Measurements from ENCODE around the gene CDC16.
"Not testable (repeated sequence)": the region's sequence is repeated elsewhere in the genome, so short reads cannot be mapped to it uniquely, and the experiment has no call there.

CDC16 gene, protein sequence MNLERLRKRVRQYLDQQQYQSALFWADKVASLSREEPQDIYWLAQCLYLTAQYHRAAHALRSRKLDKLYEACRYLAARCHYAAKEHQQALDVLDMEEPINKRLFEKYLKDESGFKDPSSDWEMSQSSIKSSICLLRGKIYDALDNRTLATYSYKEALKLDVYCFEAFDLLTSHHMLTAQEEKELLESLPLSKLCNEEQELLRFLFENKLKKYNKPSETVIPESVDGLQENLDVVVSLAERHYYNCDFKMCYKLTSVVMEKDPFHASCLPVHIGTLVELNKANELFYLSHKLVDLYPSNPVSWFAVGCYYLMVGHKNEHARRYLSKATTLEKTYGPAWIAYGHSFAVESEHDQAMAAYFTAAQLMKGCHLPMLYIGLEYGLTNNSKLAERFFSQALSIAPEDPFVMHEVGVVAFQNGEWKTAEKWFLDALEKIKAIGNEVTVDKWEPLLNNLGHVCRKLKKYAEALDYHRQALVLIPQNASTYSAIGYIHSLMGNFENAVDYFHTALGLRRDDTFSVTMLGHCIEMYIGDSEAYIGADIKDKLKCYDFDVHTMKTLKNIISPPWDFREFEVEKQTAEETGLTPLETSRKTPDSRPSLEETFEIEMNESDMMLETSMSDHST

DNA sequence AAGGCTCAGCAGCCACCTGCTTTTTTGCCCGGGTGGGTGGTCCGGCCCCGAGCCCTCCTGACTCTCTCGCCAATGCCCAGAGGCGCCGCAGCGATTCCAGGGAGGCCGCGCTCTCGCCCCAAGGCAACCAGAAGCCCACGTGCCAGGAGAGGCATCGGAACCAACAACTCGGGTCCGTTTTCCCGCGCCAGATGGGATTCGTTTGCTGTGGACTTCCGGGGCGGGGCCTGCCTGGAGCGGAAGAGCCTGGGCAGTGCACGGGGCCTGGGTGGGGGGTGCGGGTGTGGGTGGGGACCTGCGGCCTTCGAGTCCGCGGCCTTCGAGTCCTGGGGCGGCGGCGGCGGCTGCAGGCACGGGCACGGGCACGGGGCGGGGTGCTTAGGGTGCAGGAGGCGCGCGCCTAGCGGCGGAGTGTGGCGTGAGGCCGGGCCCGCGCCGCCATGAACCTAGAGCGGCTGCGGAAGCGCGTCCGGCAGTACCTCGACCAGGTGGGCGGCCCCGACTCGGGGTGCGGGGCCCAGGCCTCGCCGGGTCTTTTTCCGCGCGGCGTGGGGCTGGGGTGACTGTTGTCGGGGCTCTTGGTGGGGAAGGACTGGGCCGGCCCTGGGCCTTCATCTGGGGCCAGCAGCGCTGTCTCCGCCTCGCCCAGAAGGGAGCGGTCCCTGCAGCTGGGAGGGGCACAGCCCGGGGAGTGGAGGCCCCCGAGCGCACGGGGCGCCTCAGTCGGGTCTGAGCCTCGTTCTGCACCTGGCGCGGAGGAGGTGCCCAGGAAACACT lies at the start of gene CDC16:
TSS of gene CDC16 (plus strand) at position 253 of the 777 bp plus-strand sequence. CDS start at position 441, 188 bp downstream.
- H3K4me3 Mint-ChIP-seq: peak within 1 kb of the TSS; percentile 88 to 93
- H3K9me3 Mint-ChIP-seq: no peaks in the 10 kb centered on the region
- H3K4me1 Mint-ChIP-seq: peaks cover 40% of the 10 kb centered on the region
- DNase-seq (peak; percentile 81 to 91), ATAC-seq (peak; percentile 95)
- H3K27ac Mint-ChIP-seq: peak within 1 kb of the TSS; percentile 93 to 95
- no peaks in the 10 kb centered on the region for H3K27me3 Mint-ChIP-seq

DNA sequence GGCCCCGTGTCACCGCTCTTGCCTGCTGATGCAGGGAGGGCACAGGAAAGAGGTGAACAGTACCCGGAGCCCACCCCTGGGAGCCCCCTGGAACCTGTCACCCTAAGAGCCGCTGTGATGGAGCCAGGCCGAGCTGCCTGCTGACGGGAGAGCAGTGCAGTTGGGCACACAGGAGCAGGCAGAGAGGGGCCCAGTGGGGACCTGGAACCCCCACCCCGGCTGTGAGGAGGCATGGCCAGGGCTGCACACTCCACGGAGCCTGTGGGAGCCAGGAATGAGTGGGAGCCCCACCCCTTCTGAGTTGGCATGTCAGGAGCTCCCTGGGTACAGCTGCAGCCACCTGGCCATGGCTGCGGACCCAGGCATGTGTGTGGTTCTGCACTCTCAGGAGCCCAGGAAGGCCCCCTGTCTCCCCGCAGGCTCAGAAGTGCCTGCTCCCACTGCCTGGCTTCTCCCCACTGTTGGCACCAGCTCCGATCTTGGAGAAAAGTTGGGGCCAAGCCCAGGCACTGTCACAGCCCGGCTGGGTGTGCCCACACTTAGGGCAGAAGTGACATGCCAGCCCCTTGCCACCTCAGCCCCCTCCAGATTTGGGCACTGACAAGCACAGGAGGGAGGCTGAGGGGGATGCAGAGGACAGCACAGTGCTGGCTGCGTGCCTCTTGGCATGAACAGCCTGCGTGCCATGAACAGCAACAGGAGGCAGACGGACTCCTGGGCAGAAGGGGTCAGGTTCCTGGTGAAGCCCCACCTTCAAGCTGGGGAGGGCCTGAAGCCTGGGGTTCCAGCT lies 49.3 kb upstream of the CDC16 start:
- Mint-ChIP-seq H3K27ac (no peak overlapping the region), H3K9me3 (peaks cover 5 to 26% of the 10 kb centered on the region in 2 donors), H3K27me3 (no peaks in the 10 kb centered on the region), H3K4me1 (peaks cover 19% of the 10 kb centered on the region), H3K4me3 (no peak overlapping the region)
- ATAC-seq: no peak
- DNase-seq: no peak

DNA sequence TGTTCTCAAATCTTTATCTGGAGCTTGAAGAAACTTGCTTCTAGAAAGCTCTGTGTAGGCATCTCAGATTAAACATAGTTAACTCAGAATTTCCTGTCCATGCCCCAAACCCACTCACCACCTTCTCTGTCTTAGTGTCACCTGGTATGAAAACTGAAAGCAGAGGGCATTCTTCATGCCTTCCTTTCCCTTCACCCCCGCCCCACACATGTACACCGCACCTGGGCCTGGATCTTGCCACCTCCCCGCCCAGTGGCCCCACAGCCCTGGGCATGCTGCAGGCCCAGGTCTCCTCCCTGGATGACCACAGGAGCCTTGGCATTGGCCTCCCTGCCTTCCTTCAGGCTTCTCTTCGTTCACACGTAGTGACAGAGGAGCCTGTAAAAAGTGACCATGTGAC lies 39.8 kb upstream of the CDC16 start:
- H3K9me3 Mint-ChIP-seq: peaks cover 5 to 12% of the 10 kb centered on the region in 2 donors
- peaks cover 16% of the 10 kb centered on the region for H3K4me1 Mint-ChIP-seq
- peak overlapping the region in 1 of 2 donors; percentile 7 for H3K4me3 Mint-ChIP-seq
- DNase-seq: peak in 1 of 2 donors; percentile 26
- peak; percentile 89 for ATAC-seq
- H3K27me3 Mint-ChIP-seq: no peaks in the 10 kb centered on the region
- peak overlapping the region; percentile 7 to 65 for H3K27ac Mint-ChIP-seq

DNA sequence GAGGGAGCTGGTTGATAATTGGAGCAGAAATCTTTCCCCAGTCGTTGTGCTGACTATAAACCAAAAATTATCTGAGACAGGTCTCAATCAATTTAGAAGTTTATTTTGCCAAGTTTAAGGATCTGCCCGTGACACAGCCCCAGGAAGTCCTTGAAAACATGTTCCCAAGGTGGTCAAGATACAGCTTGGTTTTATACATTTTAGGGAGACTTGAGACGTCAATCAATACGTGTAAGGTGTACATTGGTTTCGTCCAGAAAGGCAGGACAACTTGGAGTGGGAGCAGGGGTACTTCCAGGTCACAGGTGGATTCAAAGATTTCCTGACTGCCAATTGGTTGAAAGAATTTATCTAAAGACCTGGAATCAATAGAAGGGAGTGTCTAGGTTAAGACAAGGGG lies 38.1 kb upstream of the CDC16 start:
- H3K4me3 Mint-ChIP-seq: no peak overlapping the region
- no peak for ATAC-seq
- no peak for DNase-seq
- no peaks in the 10 kb centered on the region for H3K9me3 Mint-ChIP-seq
- no peak overlapping the region for H3K27ac Mint-ChIP-seq
- no peaks in the 10 kb centered on the region for H3K27me3 Mint-ChIP-seq
- peaks cover 16% of the 10 kb centered on the region for H3K4me1 Mint-ChIP-seq

DNA sequence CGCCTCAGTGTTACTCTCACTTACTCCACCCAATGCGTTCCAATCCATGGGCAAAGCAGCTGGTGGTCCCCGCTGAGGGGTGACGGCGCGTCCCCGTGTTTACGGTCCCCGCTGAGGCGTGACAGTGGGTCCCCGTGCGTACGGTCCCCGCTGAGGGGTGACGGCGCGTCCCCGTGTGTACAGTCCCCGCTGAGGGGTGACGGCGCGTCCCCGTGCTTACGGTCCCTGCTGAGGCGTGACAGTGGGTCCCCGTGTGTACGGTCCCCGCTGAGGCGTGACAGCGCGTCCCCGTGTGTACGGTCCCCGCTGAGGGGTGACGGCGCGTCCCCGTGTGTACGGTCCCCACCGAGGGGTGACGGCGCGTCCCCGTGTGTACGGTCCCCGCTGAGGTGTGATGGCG lies 36.1 kb upstream of the CDC16 start:
- Mint-ChIP-seq H3K4me1 (peaks cover 28% of the 10 kb centered on the region), H3K9me3 (no peaks in the 10 kb centered on the region), H3K27me3 (no peaks in the 10 kb centered on the region), H3K4me3 (no peak overlapping the region), H3K27ac (no peak overlapping the region)
- DNase-seq (no peak), ATAC-seq (no peak)

DNA sequence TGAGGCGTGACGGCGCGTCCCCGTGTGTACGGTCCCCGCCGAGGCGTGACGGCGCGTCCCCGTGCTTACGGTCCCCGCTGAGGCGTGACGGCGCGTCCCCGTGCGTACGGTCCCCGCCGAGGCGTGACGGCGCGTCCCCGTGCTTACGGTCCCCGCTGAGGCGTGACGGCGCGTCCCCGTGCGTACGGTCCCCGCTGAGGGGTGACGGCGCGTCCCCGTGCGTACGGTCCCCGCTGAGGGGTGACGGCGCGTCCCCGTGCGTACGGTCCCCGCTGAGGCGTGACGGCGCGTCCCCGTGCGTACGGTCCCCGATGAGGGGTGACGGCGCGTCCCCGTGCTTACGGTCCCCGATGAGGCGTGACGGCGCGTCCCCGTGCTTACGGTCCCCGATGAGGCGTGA lies 35.2 kb upstream of the CDC16 start:
- DNase-seq, H3K27ac Mint-ChIP-seq, H3K9me3 Mint-ChIP-seq, ATAC-seq, H3K27me3 Mint-ChIP-seq, H3K4me3 Mint-ChIP-seq: not testable (repeated sequence)
- H3K4me1 Mint-ChIP-seq: peaks cover 30% of the 10 kb centered on the region

DNA sequence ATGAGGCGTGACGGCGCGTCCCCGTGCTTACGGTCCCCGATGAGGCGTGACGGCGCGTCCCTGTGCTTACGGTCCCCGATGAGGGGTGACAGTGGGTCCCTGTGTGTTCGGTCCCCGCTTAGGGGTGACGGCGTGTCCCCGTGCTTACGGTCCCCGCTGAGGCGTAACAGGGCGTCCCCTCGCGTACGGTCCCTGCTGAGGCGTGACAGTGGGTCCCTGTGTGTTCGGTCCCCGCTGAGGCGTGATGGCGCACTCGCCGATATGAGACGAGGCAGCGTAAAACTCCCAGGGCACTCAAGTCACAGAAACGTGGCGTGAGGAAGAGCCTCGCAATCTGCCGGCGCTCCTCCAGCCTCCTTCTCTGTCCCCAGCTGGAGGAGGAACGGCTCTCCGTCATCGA lies 34.7 kb upstream of the CDC16 start:
- no peak overlapping the region for H3K4me3 Mint-ChIP-seq
- no peak for DNase-seq
- no peak for ATAC-seq
- peaks cover 0 to 4% of the 10 kb centered on the region in 2 donors for H3K9me3 Mint-ChIP-seq
- H3K4me1 Mint-ChIP-seq: peaks cover 30% of the 10 kb centered on the region
- no peak overlapping the region for H3K27ac Mint-ChIP-seq
- no peaks in the 10 kb centered on the region for H3K27me3 Mint-ChIP-seq

DNA sequence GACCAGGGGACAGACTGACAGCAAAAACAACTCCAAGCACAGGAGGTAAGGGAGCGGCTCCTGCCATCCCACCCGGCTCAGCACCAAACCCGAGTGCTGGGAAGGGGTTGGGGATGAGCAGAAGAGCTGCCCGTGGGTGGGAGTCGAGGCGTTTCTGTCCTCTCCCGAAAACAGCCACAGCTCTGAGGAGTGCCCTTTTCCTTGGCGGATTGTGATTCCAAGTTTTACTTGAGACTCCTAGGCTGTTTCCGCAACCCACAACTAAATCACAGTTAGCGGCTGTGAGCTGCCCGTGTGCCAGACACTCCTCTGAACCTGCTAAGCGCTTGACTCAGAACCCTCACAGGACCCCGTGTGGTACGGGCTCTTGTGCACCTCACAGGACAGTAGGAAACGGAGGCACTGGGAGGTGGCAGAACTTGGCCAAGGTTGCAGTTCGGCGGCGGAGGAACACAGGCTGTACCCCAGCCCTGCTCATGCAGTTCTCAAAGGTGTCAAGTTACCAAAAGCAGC lies 34.2 kb upstream of the CDC16 start:
- DNase-seq (no peak), ATAC-seq (no peak)
- Mint-ChIP-seq H3K27ac (no peak overlapping the region), H3K4me3 (no peak overlapping the region), H3K27me3 (no peaks in the 10 kb centered on the region), H3K4me1 (peaks cover 26% of the 10 kb centered on the region), H3K9me3 (peaks cover 0 to 4% of the 10 kb centered on the region in 2 donors)

DNA sequence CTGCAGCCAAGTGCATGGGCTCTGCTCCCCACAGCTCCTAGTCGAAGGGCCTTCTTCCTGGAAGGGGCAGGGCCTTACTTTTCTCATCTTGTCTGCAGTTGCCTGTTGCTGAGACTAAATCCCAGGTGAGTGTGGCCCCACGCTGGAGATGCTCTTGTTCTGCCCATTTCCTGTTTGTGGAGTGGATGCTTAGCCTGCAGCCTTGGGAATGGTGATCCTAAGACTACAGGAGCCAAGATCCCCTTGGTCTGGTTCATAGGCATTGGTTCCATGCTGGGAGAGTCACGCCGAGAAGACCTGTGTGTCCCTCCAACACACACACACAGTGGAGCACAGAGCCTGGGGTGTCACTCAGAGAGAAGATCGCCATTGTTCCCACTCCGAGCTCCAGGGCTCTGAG lies 32.1 kb upstream of the CDC16 start:
- no peak overlapping the region for H3K4me3 Mint-ChIP-seq
- peaks cover 25% of the 10 kb centered on the region for H3K4me1 Mint-ChIP-seq
- DNase-seq (no peak), ATAC-seq (no peak)
- H3K27ac Mint-ChIP-seq: no peak overlapping the region
- H3K9me3 Mint-ChIP-seq: peaks cover 0 to 4% of the 10 kb centered on the region in 2 donors
- no peaks in the 10 kb centered on the region for H3K27me3 Mint-ChIP-seq

DNA sequence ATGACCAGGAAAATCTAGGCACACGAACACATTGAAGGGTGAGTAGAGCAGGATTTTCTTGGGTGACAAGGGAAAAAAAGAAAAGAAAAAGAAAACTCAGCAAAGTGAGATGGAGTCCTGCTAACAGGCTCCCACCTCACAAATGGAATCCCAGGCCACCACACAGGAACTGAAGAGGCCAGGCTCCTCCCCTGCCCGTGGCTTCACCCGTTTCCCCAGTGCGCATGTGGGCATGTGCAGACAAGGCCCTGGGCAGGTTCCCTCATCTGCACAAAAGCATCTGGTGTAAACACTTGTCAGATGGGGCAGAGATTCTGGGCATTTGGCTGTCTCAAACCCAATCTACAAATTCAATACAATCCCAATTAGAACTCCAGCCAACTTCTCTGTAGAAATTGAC lies 31.2 kb upstream of the CDC16 start:
- ATAC-seq (peak; percentile 66), DNase-seq (peak in 1 of 2 donors; percentile 34)
- Mint-ChIP-seq H3K4me1 (peaks cover 25% of the 10 kb centered on the region), H3K27ac (peak overlapping the region in 1 of 2 donors; percentile 41), H3K9me3 (peaks cover 0 to 4% of the 10 kb centered on the region in 2 donors), H3K27me3 (no peaks in the 10 kb centered on the region), H3K4me3 (no peak overlapping the region)

DNA sequence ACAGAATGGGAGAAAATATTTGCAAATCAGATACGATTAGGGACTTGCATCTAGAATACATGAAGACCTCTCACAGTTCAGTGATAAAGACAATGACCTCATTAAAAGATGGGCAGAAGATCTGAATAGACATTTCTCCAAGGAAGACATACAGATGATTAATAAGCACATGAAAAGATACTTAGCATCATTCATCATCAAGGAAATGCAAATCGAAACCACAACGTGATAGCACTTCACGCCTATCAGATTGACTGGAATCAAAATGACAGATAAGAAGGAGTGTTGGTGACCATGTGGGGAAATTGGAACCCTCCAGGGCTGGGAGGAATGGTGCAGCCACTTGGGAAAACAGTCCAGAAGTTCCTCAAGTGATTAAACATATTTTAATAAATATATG lies 29.8 kb upstream of the CDC16 start:
- ATAC-seq: no peak
- H3K4me3 Mint-ChIP-seq: no peak overlapping the region
- no peaks in the 10 kb centered on the region for H3K27me3 Mint-ChIP-seq
- peaks cover 25% of the 10 kb centered on the region for H3K4me1 Mint-ChIP-seq
- no peak for DNase-seq
- no peak overlapping the region for H3K27ac Mint-ChIP-seq
- peaks cover 0 to 4% of the 10 kb centered on the region in 2 donors for H3K9me3 Mint-ChIP-seq

DNA sequence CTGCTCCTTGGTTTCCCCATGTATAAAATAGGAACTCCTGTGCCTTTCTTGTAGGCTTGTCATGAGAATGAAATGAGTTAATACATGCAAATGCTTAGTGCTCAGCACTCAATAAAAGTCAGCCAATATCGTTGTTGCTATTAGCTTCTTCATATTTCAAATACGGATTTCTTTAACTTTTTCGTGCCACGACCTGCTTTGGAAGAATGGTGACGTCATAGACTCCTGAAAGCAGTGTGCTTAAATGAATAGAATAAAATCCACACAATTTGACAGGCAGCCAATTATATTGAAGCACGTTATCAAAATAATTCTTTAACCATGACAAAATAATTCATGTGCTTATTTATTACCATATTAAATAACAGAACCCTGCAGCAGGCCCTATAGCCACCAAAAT lies 26.6 kb upstream of the CDC16 start:
- peaks cover 0 to 4% of the 10 kb centered on the region in 2 donors for H3K9me3 Mint-ChIP-seq

DNA sequence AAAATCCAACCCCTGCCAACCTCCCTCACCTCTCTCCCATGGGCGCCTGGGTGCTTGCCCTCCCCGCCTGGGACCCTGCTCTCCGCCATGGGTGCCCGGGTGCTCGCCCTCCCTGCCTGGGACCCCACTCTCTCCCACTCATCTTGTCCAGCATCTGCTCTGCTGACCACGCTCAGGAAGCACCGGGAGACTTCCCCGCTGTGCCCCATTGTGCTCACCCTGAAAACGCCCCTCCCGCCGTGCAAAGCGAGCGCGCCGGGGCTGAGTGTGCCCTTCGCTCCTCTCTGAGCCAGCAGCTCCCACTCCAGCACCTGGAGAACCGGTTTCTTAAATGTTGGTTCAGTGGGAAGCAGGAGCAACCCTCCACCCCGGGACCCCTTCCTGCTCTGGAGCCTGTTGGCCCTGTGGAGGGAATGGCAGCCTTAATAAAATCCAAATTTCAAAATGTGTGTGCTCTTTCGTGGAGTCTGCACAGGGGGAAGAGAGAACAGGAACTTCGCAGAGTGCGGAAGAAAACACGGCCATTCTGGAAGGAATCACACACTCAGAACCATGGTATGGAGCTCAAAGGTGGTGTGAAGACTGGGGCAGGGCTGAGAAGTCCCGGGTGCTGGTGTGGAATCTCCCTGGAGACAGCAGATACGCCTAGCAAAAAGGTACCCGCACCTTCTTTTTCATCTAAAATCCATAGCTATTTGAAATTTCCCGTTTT lies 23.1 kb upstream of the CDC16 start:
- Mint-ChIP-seq H3K27me3 (no peaks in the 10 kb centered on the region), H3K4me3 (no peak overlapping the region), H3K4me1 (peaks cover 26% of the 10 kb centered on the region), H3K27ac (no peak overlapping the region), H3K9me3 (no peaks in the 10 kb centered on the region)
- DNase-seq: no peak
- peak; percentile 31 for ATAC-seq

More for the DNA sequence above, 26.6 kb upstream of the CDC16 start:
- H3K27me3 Mint-ChIP-seq: no peaks in the 10 kb centered on the region
- no peak overlapping the region for H3K4me3 Mint-ChIP-seq
- ATAC-seq: no peak
- peaks cover 30% of the 10 kb centered on the region for H3K4me1 Mint-ChIP-seq
- no peak for DNase-seq
- no peak overlapping the region for H3K27ac Mint-ChIP-seq

DNA sequence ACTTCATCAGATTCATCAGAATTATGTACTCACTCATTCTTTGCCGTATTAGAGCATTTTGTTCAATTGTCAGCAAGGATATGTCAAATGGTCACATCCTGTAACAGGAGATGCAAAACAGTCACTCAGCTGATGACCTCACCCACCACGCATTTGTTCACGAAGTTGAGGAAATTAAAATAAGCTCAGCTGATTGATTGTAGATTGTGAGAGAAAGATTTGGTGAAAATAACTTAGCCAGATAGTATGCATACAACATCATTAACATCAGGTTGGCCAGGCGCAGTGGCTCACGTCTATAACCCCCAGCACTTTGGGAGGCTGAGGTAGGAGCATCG lies 22.6 kb upstream of the CDC16 start:
- H3K27me3 Mint-ChIP-seq: no peaks in the 10 kb centered on the region
- ATAC-seq (no peak), DNase-seq (no peak)
- no peak overlapping the region for H3K27ac Mint-ChIP-seq
- H3K9me3 Mint-ChIP-seq: no peaks in the 10 kb centered on the region
- peaks cover 26% of the 10 kb centered on the region for H3K4me1 Mint-ChIP-seq
- H3K4me3 Mint-ChIP-seq: no peak overlapping the region
